Limb (tissue), 2 donors: ENCODE measurements around the gene MYEOV.

Experiments used
- DNase-seq, 2 donors: peaks; one replicate each; pipeline ENCODE4 v3.0.0-alpha.2; 2016; ENCODE audit errors: extremely low spot score in 2 of 2

Gene MYEOV

GRCh38 chr11:69339041-69339733 lies 45.2 kb downstream of the MYEOV start:
- peak in 1 of 2 donors; percentile 9 for DNase-seq

GRCh38 chr11:69339983-69340565 lies 46.1 kb downstream of the MYEOV start:
- peak in 1 of 2 donors; percentile 3 for DNase-seq

- DNase-seq = no peak
These were observed 48.8 kb downstream of the MYEOV start for GRCh38 chr11:69342588-69343330.

GRCh38 chr11:69343401-69344321 lies 49.7 kb downstream of the MYEOV start:
- DNase-seq = no peak

GRCh38 chr11:69344570-69345145 lies 50.7 kb downstream of the MYEOV start:
- no peak for DNase-seq
